Activated T-cell treated with anti-CD3 and anti-CD28 coated beads for 4 hours (primary cell): Measurements from ENCODE around the gene BBC3.

ENCODE experiments used
- DNase-seq: peaks from one replicate; pipeline ENCODE4 v3.0.0-alpha.2; 2020

Gene BBC3

GRCh38 chr19:47188507-47189033 is 42.4 kb downstream of the BBC3 start:
- no peak for DNase-seq

- no peak for DNase-seq
Measured at GRCh38 chr19:47187797-47188196, 43.2 kb downstream of the BBC3 start.

- no peak for DNase-seq
Measured at GRCh38 chr19:47187335-47187655, 43.7 kb downstream of the BBC3 start.

- DNase-seq: peak; percentile 68
Measured at GRCh38 chr19:47186446-47187334, 44.3 kb downstream of the BBC3 start.

GRCh38 chr19:47183601-47184000 is 47.4 kb downstream of the BBC3 start:
- no peak for DNase-seq

GRCh38 chr19:47179653-47180310 is 51.2 kb downstream of the BBC3 start:
- no peak for DNase-seq

GRCh38 chr19:47176627-47177090 is 54.3 kb downstream of the BBC3 start:
- no peak for DNase-seq

GRCh38 chr19:47176071-47176626 is 54.9 kb downstream of the BBC3 start:
- no peak for DNase-seq

- no peak for DNase-seq
Measured at GRCh38 chr19:47172666-47173455, 58.1 kb downstream of the BBC3 start.
